Keratinocyte (primary cell): ENCODE measurements around the gene DUT. TPM values are rescaled to one million over a fixed set of nuclear protein-coding genes. Genes with fewer than 3 reads are reported as not detected.

Source experiments
- DNase-seq: peaks from one replicate; pipeline ENCODE4 v3.0.0-alpha.2; 2011; ENCODE audit warnings: low read depth, missing footprints, low spot score
- FAIRE-seq: peaks from 2 replicates; lab custom pipeline; 2011; peaks lifted over from hg19 to GRCh38; lab: Jason Lieb, UNC
- H2AFZ ChIP-seq: 2 replicates; pipeline ENCODE4 v1.6.0; 2012; ENCODE audit warnings: low read length, control low read depth, inconsistent platforms; ENCODE audit not compliant: control insufficient read depth
- H3K27ac ChIP-seq: 2 replicates; pipeline ENCODE4 v1.5.1; 2011; ENCODE audit warnings: low read length; ENCODE audit not compliant: control insufficient read depth, insufficient read depth
- H3K27me3 ChIP-seq: 3 replicates; pipeline ENCODE4 v1.6.0; 2011; ENCODE audit warnings: low read length; ENCODE audit not compliant: control insufficient read depth, insufficient read depth; ENCODE audit errors: extremely low read depth
- H3K36me3 ChIP-seq, 2 experiments: 2 replicates in 1 of 2; 3 replicates in 1 of 2; pipeline ENCODE4 v1.5.1; 2011; ENCODE audit warnings: low read length in 2 of 2, mild to moderate bottlenecking in 1 of 2; ENCODE audit not compliant: control insufficient read depth in 2 of 2, insufficient read depth in 2 of 2; ENCODE audit errors: extremely low read depth in 1 of 2
- H3K4me1 ChIP-seq: 3 replicates; pipeline ENCODE4 v1.5.1; 2011; ENCODE audit warnings: low read length; ENCODE audit not compliant: control insufficient read depth, insufficient read depth; ENCODE audit errors: extremely low read depth
- H3K4me2 ChIP-seq: 3 replicates; pipeline ENCODE4 v1.6.0; 2011; ENCODE audit warnings: low read depth, low read length; ENCODE audit not compliant: control insufficient read depth, insufficient read depth; ENCODE audit errors: extremely low read depth
- H3K4me3 ChIP-seq, 3 experiments: fragments of 200-600 bp in 1 of 3; sonication (generic) in 1 of 3; 2 replicates in 2 of 3; 3 replicates in 1 of 3; pipeline ENCODE4 v1.5.1; 2011 to 2016; ENCODE audit warnings: low read length in 3 of 3, mild to moderate bottlenecking in 3 of 3, control low read depth in 2 of 3, inconsistent platforms in 1 of 3, low read depth in 1 of 3, mixed read lengths in 1 of 3, mixed run types in 1 of 3, moderate library complexity in 1 of 3; ENCODE audit not compliant: control insufficient read depth in 2 of 3, insufficient read depth in 2 of 3; ENCODE audit errors: extremely low read depth in 1 of 3
- H3K79me2 ChIP-seq: 2 replicates; pipeline ENCODE4 v1.6.0; 2012; ENCODE audit warnings: low read length; ENCODE audit not compliant: control insufficient read depth, insufficient read depth
- H3K9ac ChIP-seq: 3 replicates; pipeline ENCODE4 v1.6.0; 2011; ENCODE audit warnings: low read length; ENCODE audit not compliant: control insufficient read depth, insufficient read depth; ENCODE audit errors: extremely low read depth
- H3K9me1 ChIP-seq: 3 replicates; pipeline ENCODE4 v1.6.0; 2011; ENCODE audit warnings: low read length; ENCODE audit not compliant: control insufficient read depth, insufficient read depth; ENCODE audit errors: extremely low read depth
- H3K9me3 ChIP-seq: 2 replicates; pipeline ENCODE4 v1.5.1; 2012; ENCODE audit warnings: low read depth, low read length; ENCODE audit not compliant: control insufficient read depth
- H4K20me1 ChIP-seq: 3 replicates; pipeline ENCODE4 v1.6.0; 2011; ENCODE audit warnings: low read length; ENCODE audit not compliant: control insufficient read depth, insufficient read depth; ENCODE audit errors: extremely low read depth
- EZH2 ChIP-seq: IDR thresholded peaks from one replicate; pipeline ENCODE4 v1.6.1; 2012; ENCODE audit warnings: inconsistent platforms, mild to moderate bottlenecking, low read length, moderate library complexity
- dilution Hi-C: fragments of 300-500 bp; cut with MboI; formaldehyde crosslinking; loops from one replicate; pipeline ENCODE4 v1.7.0; 2020; ENCODE audit warnings: low sequenced_read_pairs; ENCODE audit not compliant: extremely low pct_ligation_motif_present
- polyA plus RNA-seq, 5 experiments: library from polyadenylated mRNA; depleted of rRNA in 3 of 5; stranded (reverse) in 3 of 5; stranded (forward) in 1 of 5; unstranded in 1 of 5; fragments of >200 nt; gene quantifications; 1 replicate in 1 of 5; 2 replicates in 3 of 5; 3 replicates in 1 of 5; pipeline versions ENCODE4 v1.2.1 to v1.2.3, GENCODE V29; 2011 to 2012; ENCODE audit warnings: missing spikeins in 2 of 5, low read depth in 1 of 5, low replicate concordance in 1 of 5
- TF ChIP-seq, protein P1 (sequence below), 3 experiments: IDR thresholded peaks in 1 of 3; conservative IDR thresholded peaks in 1 of 3; optimal IDR thresholded peaks in 1 of 3; 2 replicates in 2 of 3; 3 replicates in 1 of 3; pipeline versions ENCODE3 to v1.5.1; 2011; ENCODE audit warnings: low read length in 3 of 3, mild to moderate bottlenecking in 3 of 3, moderate library complexity in 2 of 3, control low read depth in 1 of 3, inconsistent platforms in 1 of 3; ENCODE audit not compliant: insufficient read depth in 2 of 3; ENCODE audit errors: extremely low read depth in 1 of 3

Gene DUT
- polyA plus RNA-seq, 1 donor (not counting 4 experiments of a cell fraction or from before 2014, with no cell fraction given) = 79.8 TPM

- DNase-seq = no peak
- H3K27me3 ChIP-seq = no peaks in the 10 kb centered on the region
- H2AFZ ChIP-seq = no peak overlapping the region
- dilution Hi-C loops = no loop called here
- no peak overlapping the region for H3K9ac ChIP-seq
- no peaks in the 10 kb centered on the region for H4K20me1 ChIP-seq
- TF ChIP-seq, protein P1, sequence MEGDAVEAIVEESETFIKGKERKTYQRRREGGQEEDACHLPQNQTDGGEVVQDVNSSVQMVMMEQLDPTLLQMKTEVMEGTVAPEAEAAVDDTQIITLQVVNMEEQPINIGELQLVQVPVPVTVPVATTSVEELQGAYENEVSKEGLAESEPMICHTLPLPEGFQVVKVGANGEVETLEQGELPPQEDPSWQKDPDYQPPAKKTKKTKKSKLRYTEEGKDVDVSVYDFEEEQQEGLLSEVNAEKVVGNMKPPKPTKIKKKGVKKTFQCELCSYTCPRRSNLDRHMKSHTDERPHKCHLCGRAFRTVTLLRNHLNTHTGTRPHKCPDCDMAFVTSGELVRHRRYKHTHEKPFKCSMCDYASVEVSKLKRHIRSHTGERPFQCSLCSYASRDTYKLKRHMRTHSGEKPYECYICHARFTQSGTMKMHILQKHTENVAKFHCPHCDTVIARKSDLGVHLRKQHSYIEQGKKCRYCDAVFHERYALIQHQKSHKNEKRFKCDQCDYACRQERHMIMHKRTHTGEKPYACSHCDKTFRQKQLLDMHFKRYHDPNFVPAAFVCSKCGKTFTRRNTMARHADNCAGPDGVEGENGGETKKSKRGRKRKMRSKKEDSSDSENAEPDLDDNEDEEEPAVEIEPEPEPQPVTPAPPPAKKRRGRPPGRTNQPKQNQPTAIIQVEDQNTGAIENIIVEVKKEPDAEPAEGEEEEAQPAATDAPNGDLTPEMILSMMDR (optimal IDR thresholded peaks at IDR 0.05 in 1 of 3, IDR thresholded peaks at IDR 0.05 in 1 of 3, conservative IDR thresholded peaks at IDR 0.05 in 1 of 3; ENCODE audit: extremely low read depth in 1 of 3, insufficient read depth in 2 of 3, low read length in 3 of 3) = no peak
- TF ChIP-seq EZH2 = no peak
- H3K27ac ChIP-seq = no peak overlapping the region
- H3K36me3 ChIP-seq = no peaks in the 10 kb centered on the region
- FAIRE-seq = no peak
- no peak overlapping the region for H3K4me3 ChIP-seq
- H3K79me2 ChIP-seq = no peaks in the 10 kb centered on the region
- no peaks in the 10 kb centered on the region for H3K4me1 ChIP-seq
- no peak overlapping the region for H3K4me2 ChIP-seq
- no peaks in the 10 kb centered on the region for H3K9me3 ChIP-seq
- H3K9me1 ChIP-seq = no peaks in the 10 kb centered on the region
Observed at GRCh38 chr15:48317221-48317620, 14.0 kb upstream of the DUT start.

DNA sequence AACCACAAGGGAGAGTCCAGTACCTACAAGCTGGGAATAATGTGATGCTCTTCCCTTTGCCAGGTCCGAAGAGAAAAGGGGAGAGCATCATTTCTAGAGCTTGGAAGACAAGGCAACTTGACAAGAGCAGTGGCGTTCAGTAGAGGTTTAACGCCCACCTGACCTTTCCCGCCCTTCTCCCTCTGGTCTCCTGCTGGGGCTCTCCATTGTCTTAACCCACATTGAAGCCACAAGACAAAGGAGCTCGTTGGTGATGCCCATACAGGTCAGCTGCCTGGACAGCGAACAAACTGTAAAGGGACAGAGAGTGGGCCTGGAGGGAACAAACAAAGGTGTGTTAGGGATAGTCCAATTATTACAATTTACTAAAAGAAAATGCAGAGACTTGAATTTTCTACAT, 13.1 kb upstream of the DUT start:
- H3K9ac ChIP-seq = no peak overlapping the region
- DNase-seq = no peak
- dilution Hi-C loops = no loop called here
- H4K20me1 ChIP-seq = no peaks in the 10 kb centered on the region
- H3K4me2 ChIP-seq = no peak overlapping the region
- H3K79me2 ChIP-seq = no peaks in the 10 kb centered on the region
- no peaks in the 10 kb centered on the region for H3K27me3 ChIP-seq
- no peaks in the 10 kb centered on the region for H3K4me1 ChIP-seq
- no peak overlapping the region for H2AFZ ChIP-seq
- no peaks in the 10 kb centered on the region for H3K9me1 ChIP-seq
- no peaks in the 10 kb centered on the region for H3K9me3 ChIP-seq
- H3K27ac ChIP-seq = no peak overlapping the region
- TF ChIP-seq, protein P1 (optimal IDR thresholded peaks at IDR 0.05 in 1 of 3, IDR thresholded peaks at IDR 0.05 in 1 of 3, conservative IDR thresholded peaks at IDR 0.05 in 1 of 3; ENCODE audit: extremely low read depth in 1 of 3, insufficient read depth in 2 of 3, low read length in 3 of 3) = no peak
- TF ChIP-seq EZH2 = no peak
- H3K36me3 ChIP-seq = no peaks in the 10 kb centered on the region
- no peak overlapping the region for H3K4me3 ChIP-seq
- FAIRE-seq = no peak
